IMR-90 (cell line): ENCODE results near the gene STXBP4. TPM values are rescaled to one million over a fixed set of nuclear protein-coding genes. Genes with fewer than 3 reads are reported as not detected.

Experiments
- ATAC-seq: fragments of 200-7000 bp; cut with Tn5 transposase; 2 replicates; pipeline ENCODE4 v1.9.1; 2020; ENCODE audit warnings: low read depth, mild to moderate bottlenecking, moderate library complexity
- BruUV-seq: library from RNA; stranded (reverse); fragments of 400-500 nt; replicated peaks from 2 replicates; lab custom pipeline; 2021; lab: Mats Ljungman, UMichigan
- CTCF ChIA-PET: fragments of 300-600 bp; formaldehyde crosslinking; extraction: SDS; loops from one replicate; lab custom pipeline; 2021; ENCODE audit warnings: antibody characterized with exemption; lab: Yijun Ruan, JAX
- POLR2A ChIA-PET: fragments of 300-600 bp; sonication (Branson Sonifier 250); formaldehyde crosslinking; loops from one replicate; lab custom pipeline; 2022; ENCODE audit warnings: antibody characterized with exemption; ENCODE audit not compliant: unreplicated experiment; lab: Charles Lee
- DNase-seq: peaks from one replicate; pipeline ENCODE4 v3.0.0; 2013
- H2AFZ ChIP-seq: replicated peaks from 2 replicates; pipeline ENCODE3; 2013; ENCODE audit warnings: low read length, mild to moderate bottlenecking; ENCODE audit not compliant: poor library complexity
- H2AK5ac ChIP-seq: 2 replicates; pipeline ENCODE4 v1.6.1; 2013; ENCODE audit warnings: low read depth, low read length, inconsistent platforms
- H2AK9ac ChIP-seq: replicated peaks from 2 replicates; pipeline ENCODE3; 2013; ENCODE audit warnings: mild to moderate bottlenecking, low read depth, low read length, moderate library complexity; ENCODE audit not compliant: poor library complexity
- H2BK120ac ChIP-seq: 2 replicates; pipeline ENCODE4 v1.6.1; 2013; ENCODE audit warnings: low read depth, low read length, inconsistent platforms
- H2BK15ac ChIP-seq: 3 replicates; pipeline ENCODE4 v1.6.1; 2013; ENCODE audit warnings: low read depth, low read length, inconsistent platforms
- H2BK20ac ChIP-seq: 2 replicates; pipeline ENCODE4 v1.6.1; 2013; ENCODE audit warnings: low read depth, mild to moderate bottlenecking, inconsistent platforms, low read length, moderate library complexity
- H2BK5ac ChIP-seq: 2 replicates; pipeline ENCODE4 v1.6.1; 2013; ENCODE audit warnings: mild to moderate bottlenecking, low read depth, low read length, inconsistent platforms; ENCODE audit not compliant: poor library complexity, severe bottlenecking
- H3K14ac ChIP-seq: replicated peaks from 2 replicates; pipeline ENCODE4 v1.6.1; 2013; ENCODE audit warnings: low read depth, low read length, inconsistent platforms
- H3K18ac ChIP-seq: 2 replicates; pipeline ENCODE4 v1.6.1; 2013; ENCODE audit warnings: low read depth, low read length, control low read depth
- H3K23ac ChIP-seq: 2 replicates; pipeline ENCODE4 v1.6.1; 2013; ENCODE audit warnings: low read depth, low read length, inconsistent platforms
- H3K27ac ChIP-seq: 2 replicates; pipeline ENCODE4 v1.5.1; 2013; ENCODE audit warnings: mild to moderate bottlenecking, control low read depth, low read length; ENCODE audit not compliant: insufficient read depth
- H3K27me3 ChIP-seq: 2 replicates; pipeline ENCODE4 v1.6.1; 2013; ENCODE audit warnings: low read length; ENCODE audit not compliant: control insufficient read depth, insufficient read depth
- H3K36me3 ChIP-seq: 2 replicates; pipeline ENCODE4 v1.6.1; 2013; ENCODE audit warnings: low read length, mixed read lengths; ENCODE audit not compliant: control insufficient read depth, insufficient read depth
- H3K4ac ChIP-seq: 2 replicates; pipeline ENCODE4 v1.6.1; 2013; ENCODE audit warnings: low read depth, low read length, inconsistent platforms
- H3K4me1 ChIP-seq: 2 replicates; pipeline ENCODE4 v1.6.1; 2013; ENCODE audit warnings: low read length, mixed read lengths; ENCODE audit not compliant: control insufficient read depth, insufficient read depth
- H3K4me2 ChIP-seq: 2 replicates; pipeline ENCODE4 v1.6.1; 2013; ENCODE audit warnings: low read depth, mild to moderate bottlenecking, control low read depth, low read length, moderate library complexity
- H3K4me3 ChIP-seq: 2 replicates; pipeline ENCODE4 v1.5.1; 2013; ENCODE audit warnings: low read depth, mild to moderate bottlenecking, control low read depth, low read length, moderate library complexity; ENCODE audit not compliant: insufficient read depth
- H3K56ac ChIP-seq: 2 replicates; pipeline ENCODE4 v1.6.1; 2013; ENCODE audit warnings: low read length, inconsistent platforms; ENCODE audit not compliant: insufficient read depth; ENCODE audit errors: extremely low read depth
- H3K79me1 ChIP-seq, 2 experiments: 2 replicates each; pipeline ENCODE4 v1.6.1; 2013; ENCODE audit warnings: low read length in 2 of 2, inconsistent platforms in 1 of 2, low read depth in 1 of 2
- H3K9ac ChIP-seq: 2 replicates; pipeline ENCODE4 v1.6.1; 2013; ENCODE audit warnings: low read depth, low read length, control low read depth
- H3K9me1 ChIP-seq: 2 replicates; pipeline ENCODE4 v1.6.1; 2013; ENCODE audit warnings: low read length, inconsistent platforms; ENCODE audit not compliant: insufficient read depth
- H3K9me3 ChIP-seq: 2 replicates; pipeline ENCODE4 v1.6.1; 2013; ENCODE audit warnings: low read length; ENCODE audit not compliant: control insufficient read depth, insufficient read depth
- H4K20me1 ChIP-seq: 2 replicates; pipeline ENCODE4 v1.6.1; 2013; ENCODE audit warnings: low read length, inconsistent platforms; ENCODE audit not compliant: insufficient read depth
- H4K5ac ChIP-seq: 2 replicates; pipeline ENCODE4 v1.6.1; 2013; ENCODE audit warnings: mild to moderate bottlenecking, low read depth, low read length, control low read depth
- H4K8ac ChIP-seq, 2 experiments: 2 replicates each; pipeline ENCODE4 v1.6.1; 2013; ENCODE audit warnings: low read depth in 2 of 2, low read length in 2 of 2, control low read depth in 1 of 2, inconsistent platforms in 1 of 2
- H4K91ac ChIP-seq: 2 replicates; pipeline ENCODE4 v1.6.1; 2013; ENCODE audit warnings: low read depth, low read length, inconsistent platforms; ENCODE audit not compliant: insufficient read depth
- BHLHE40 ChIP-seq: fragments of 150-350 bp; IDR thresholded peaks from 2 replicates; pipeline ENCODE4 v1.6.1; 2016; ENCODE audit warnings: mild to moderate bottlenecking, low read depth, low read length
- CEBPB ChIP-seq: IDR thresholded peaks from 2 replicates; pipeline ENCODE4 v1.6.1; 2012; ENCODE audit warnings: low read depth, low read length, improper control_type of control experiment
- CHD1 ChIP-seq: IDR thresholded peaks from 2 replicates; pipeline ENCODE4 v1.6.1; 2012; ENCODE audit warnings: low read depth, low read length, improper control_type of control experiment
- CTCF ChIP-seq: conservative IDR thresholded peaks from 2 replicates; pipeline ENCODE4 v1.5.1; 2012; ENCODE audit warnings: mild to moderate bottlenecking, low read depth, low read length, improper control_type of control experiment
- FOS ChIP-seq: fragments of 150-350 bp; IDR thresholded peaks from 2 replicates; pipeline ENCODE4 v1.6.1; 2016; ENCODE audit warnings: low read depth, low read length
- MAFK ChIP-seq: IDR thresholded peaks from 2 replicates; pipeline ENCODE4 v1.6.1; 2012; ENCODE audit warnings: low read depth, low read length, improper control_type of control experiment
- MAZ ChIP-seq: IDR thresholded peaks from 2 replicates; pipeline ENCODE4 v1.6.1; 2012; ENCODE audit warnings: low read depth, mild to moderate bottlenecking, low read length, improper control_type of control experiment, moderate library complexity, borderline replicate concordance
- MXI1 ChIP-seq: IDR thresholded peaks from 2 replicates; pipeline ENCODE4 v1.6.1; 2012; ENCODE audit warnings: low read depth, mild to moderate bottlenecking, low read length, moderate library complexity, borderline replicate concordance
- NFE2L2 ChIP-seq: fragments of 150-350 bp; IDR thresholded peaks from 2 replicates; pipeline ENCODE4 v1.6.1; 2016; ENCODE audit warnings: low read depth, mild to moderate bottlenecking, low read length
- POLR2A ChIP-seq: IDR thresholded peaks from 2 replicates; pipeline ENCODE4 v1.6.1; 2012; ENCODE audit warnings: mild to moderate bottlenecking, low read depth, low read length
- RAD21 ChIP-seq: IDR thresholded peaks from 2 replicates; pipeline ENCODE4 v1.6.1; 2012; ENCODE audit warnings: low read length, improper control_type of control experiment
- RCOR1 ChIP-seq: IDR thresholded peaks from 2 replicates; pipeline ENCODE4 v1.6.1; 2012; ENCODE audit warnings: mild to moderate bottlenecking, low read length, improper control_type of control experiment; ENCODE audit not compliant: insufficient replicate concordance
- RFX5 ChIP-seq: IDR thresholded peaks from 2 replicates; pipeline ENCODE4 v1.8.0; 2012; ENCODE audit warnings: low read depth, mild to moderate bottlenecking, low read length, moderate library complexity
- SMC3 ChIP-seq: fragments of 150-350 bp; IDR thresholded peaks from 2 replicates; pipeline ENCODE4 v1.6.1; 2016; ENCODE audit warnings: low read depth, mild to moderate bottlenecking, antibody characterized with exemption, low read length, moderate library complexity
- USF2 ChIP-seq: fragments of 150-350 bp; IDR thresholded peaks from 2 replicates; pipeline ENCODE4 v1.6.1; 2017; ENCODE audit warnings: mild to moderate bottlenecking, antibody characterized with exemption, low read length, low read depth
- dilution Hi-C: fragments of 300-500 bp; cut with HindIII; formaldehyde crosslinking; loops from one replicate; pipeline ENCODE4 v1.14.3; 2018; ENCODE audit warnings: low sequenced_read_pairs; ENCODE audit not compliant: unreplicated experiment
- in situ Hi-C: fragments of 300-500 bp; cut with MboI; formaldehyde crosslinking; loops from 3 replicates; pipeline ENCODE4 v1.14.3; 2019; ENCODE audit warnings: low sequenced_read_pairs, inconsistent platforms, mixed read lengths
- intact Hi-C: fragments of 100-400 bp; cut with micrococcal nuclease; formaldehyde crosslinking; loops from 2 replicates; pipeline ENCODE4 v1.10.0; 2022
- polyA plus RNA-seq, 3 experiments: library from polyadenylated mRNA; depleted of rRNA; stranded (reverse); fragments of >200 nt; gene quantifications; 2 replicates each; pipeline ENCODE4 v1.2.3, GENCODE V29; 2012; ENCODE audit warnings: low replicate concordance in 1 of 3
- total RNA-seq: library from RNA; depleted of rRNA; stranded (reverse); fragments of >200 nt; gene quantifications from 2 replicates; pipeline ENCODE4 v1.2.3, GENCODE V29; 2012
- TF ChIP-seq, protein P1 (sequence below): fragments of 150-350 bp; IDR thresholded peaks from 2 replicates; pipeline ENCODE4 v1.6.1; 2016; ENCODE audit warnings: low read depth, mild to moderate bottlenecking, low read length, moderate library complexity, borderline replicate concordance

STXBP4 gene
- total and polyA plus RNA-seq, 2 of the 4 experiments (the other 2 are of a cell fraction): 4.1 to 20.4 TPM

DNA sequence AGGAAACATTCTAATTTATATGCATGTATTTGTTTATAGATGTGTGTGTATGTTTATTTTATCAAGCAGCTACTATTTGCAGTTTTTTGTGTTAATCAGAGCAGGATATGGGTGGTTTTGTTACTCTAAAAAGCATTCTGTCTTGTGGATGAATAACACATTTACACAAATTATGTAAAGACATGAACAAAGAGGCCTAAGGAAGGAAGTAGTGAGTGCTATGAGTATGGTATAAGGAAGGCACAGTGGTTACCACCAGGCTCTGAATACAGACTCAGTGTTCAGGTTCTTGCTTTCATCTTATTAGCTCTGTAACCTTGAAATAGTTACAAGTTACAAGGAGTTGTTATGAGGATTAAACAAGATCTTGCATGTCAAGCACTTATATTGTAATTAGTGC is 33.9 kb downstream of the STXBP4 start:
- no peak overlapping the region for H2AK5ac ChIP-seq
- no TSS peak for BruUV-seq
- no peak overlapping the region for H4K91ac ChIP-seq
- H3K4me1 ChIP-seq: no peaks in the 10 kb centered on the region
- H4K5ac ChIP-seq: no peak overlapping the region
- H3K4me2 ChIP-seq: no peak overlapping the region
- H3K36me3 ChIP-seq: no peaks in the 10 kb centered on the region
- no peak overlapping the region for H3K18ac ChIP-seq
- no peak for TF ChIP-seq CHD1
- no peak for TF ChIP-seq BHLHE40
- no peak for TF ChIP-seq MAFK
- no peak for TF ChIP-seq SMC3
- TF ChIP-seq MAZ: no peak
- TF ChIP-seq RAD21: no peak
- TF ChIP-seq NFE2L2: no peak
- TF ChIP-seq MXI1: no peak
- no peak for TF ChIP-seq POLR2A
- TF ChIP-seq, protein P1, sequence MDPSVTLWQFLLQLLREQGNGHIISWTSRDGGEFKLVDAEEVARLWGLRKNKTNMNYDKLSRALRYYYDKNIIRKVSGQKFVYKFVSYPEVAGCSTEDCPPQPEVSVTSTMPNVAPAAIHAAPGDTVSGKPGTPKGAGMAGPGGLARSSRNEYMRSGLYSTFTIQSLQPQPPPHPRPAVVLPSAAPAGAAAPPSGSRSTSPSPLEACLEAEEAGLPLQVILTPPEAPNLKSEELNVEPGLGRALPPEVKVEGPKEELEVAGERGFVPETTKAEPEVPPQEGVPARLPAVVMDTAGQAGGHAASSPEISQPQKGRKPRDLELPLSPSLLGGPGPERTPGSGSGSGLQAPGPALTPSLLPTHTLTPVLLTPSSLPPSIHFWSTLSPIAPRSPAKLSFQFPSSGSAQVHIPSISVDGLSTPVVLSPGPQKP: no peak
- no peak for TF ChIP-seq CEBPB
- TF ChIP-seq RCOR1: no peak
- TF ChIP-seq USF2: no peak
- TF ChIP-seq RFX5: no peak
- TF ChIP-seq CTCF: no peak
- no peak for TF ChIP-seq FOS
- no peak overlapping the region for H2BK5ac ChIP-seq
- ATAC-seq: no peak
- no peaks in the 10 kb centered on the region for H4K20me1 ChIP-seq
- H3K27ac ChIP-seq: no peak overlapping the region
- H3K9me3 ChIP-seq: no peaks in the 10 kb centered on the region
- H2BK15ac ChIP-seq: no peak overlapping the region
- no peak overlapping the region for H2BK20ac ChIP-seq
- no peak for DNase-seq
- ChIA-PET CTCF (interaction anchor here (1.0 kb wide), 1 partner anchor 9 kb away, joined by 4 read pairs; no protein-coding TSS in a partner anchor), POLR2A (no interaction called here)
- H2AK9ac ChIP-seq: no peak overlapping the region
- no peak overlapping the region for H4K8ac ChIP-seq
- intact Hi-C loops: loop anchor here (10.0 kb wide), 1 partner anchor 62 kb away; no protein-coding TSS in a partner anchor
- H2AFZ ChIP-seq: no peak overlapping the region
- no peaks in the 10 kb centered on the region for H3K9me1 ChIP-seq
- no peak overlapping the region for H3K4ac ChIP-seq
- H3K79me1 ChIP-seq: no peaks in the 10 kb centered on the region
- H3K14ac ChIP-seq: no peak overlapping the region
- H3K4me3 ChIP-seq: no peak overlapping the region
- in situ Hi-C loops: no loop called here
- H3K27me3 ChIP-seq: no peaks in the 10 kb centered on the region
- H3K56ac ChIP-seq: no peak overlapping the region
- no peak overlapping the region for H3K9ac ChIP-seq
- no peak overlapping the region for H2BK120ac ChIP-seq
- dilution Hi-C loops: no loop called here
- H3K23ac ChIP-seq: no peak overlapping the region
